ENCODE results near the gene IPO11.
A peak's percentile ranks its signal among the peaks of the same experiment; 100 is the strongest.

DNA sequence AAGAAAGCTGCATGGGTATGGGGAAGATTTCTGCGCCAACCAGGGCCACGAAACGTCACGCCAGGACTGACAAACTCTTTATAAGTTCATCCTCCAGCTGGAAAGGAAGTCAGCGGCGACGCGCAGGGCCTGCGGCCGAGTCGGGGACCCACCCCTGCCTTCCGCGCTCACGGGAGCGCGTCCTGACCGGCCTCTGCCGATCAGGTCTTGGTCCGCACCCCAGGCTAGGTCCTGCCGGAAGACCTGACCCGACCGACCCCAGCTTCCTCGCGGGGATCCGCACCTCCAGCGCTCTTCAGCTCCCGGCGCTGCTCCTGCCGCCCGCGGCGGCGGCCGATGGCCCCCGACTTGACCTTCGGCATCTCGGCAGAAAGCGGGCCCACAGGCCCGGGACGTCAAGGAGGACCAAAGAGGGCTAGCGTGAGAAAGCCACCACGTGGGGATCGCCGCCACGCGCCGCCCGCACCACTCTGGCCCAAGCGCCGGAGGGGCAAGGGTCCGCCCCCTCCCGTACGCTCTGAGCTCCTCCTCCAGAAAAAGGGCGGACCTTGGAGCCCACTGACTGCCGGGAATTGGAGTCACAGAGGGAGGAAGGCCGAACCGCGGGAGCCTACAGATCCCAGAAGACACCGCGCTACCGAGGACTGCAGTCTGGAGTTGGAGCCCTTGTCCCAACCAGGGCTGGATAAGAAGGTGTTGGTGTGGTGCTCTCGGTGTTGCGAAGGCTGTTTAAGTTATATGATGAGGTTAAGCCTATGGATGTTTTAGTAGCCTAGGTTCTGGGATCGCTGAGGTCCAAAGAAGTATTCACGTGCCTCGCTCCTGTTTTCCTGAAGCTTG, 8.9 kb upstream of the IPO11 start, which contains the start of gene DIMT1:
- TF ChIP-seq, protein P1, sequence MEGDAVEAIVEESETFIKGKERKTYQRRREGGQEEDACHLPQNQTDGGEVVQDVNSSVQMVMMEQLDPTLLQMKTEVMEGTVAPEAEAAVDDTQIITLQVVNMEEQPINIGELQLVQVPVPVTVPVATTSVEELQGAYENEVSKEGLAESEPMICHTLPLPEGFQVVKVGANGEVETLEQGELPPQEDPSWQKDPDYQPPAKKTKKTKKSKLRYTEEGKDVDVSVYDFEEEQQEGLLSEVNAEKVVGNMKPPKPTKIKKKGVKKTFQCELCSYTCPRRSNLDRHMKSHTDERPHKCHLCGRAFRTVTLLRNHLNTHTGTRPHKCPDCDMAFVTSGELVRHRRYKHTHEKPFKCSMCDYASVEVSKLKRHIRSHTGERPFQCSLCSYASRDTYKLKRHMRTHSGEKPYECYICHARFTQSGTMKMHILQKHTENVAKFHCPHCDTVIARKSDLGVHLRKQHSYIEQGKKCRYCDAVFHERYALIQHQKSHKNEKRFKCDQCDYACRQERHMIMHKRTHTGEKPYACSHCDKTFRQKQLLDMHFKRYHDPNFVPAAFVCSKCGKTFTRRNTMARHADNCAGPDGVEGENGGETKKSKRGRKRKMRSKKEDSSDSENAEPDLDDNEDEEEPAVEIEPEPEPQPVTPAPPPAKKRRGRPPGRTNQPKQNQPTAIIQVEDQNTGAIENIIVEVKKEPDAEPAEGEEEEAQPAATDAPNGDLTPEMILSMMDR (IDR thresholded peaks at IDR 0.05 in 4 of 5, conservative IDR thresholded peaks at IDR 0.05 in 1 of 5): no peak
- TF ChIP-seq POLR2A (IDR thresholded peaks at IDR 0.05): peak; percentile 85 to 89
